GM18858 (cell line): ENCODE data around the gene TMTC2.
"Not testable (repeated sequence)": the region's sequence is repeated elsewhere in the genome, so short reads cannot be mapped to it uniquely, and the experiment has no call there.

Source experiments
- ATAC-seq: cut with Tn5 transposase; IDR thresholded peaks from one replicate; pipeline ENCODE4 v1.9.1; 2021; ENCODE audit not compliant: unreplicated experiment

The TMTC2 gene

DNA sequence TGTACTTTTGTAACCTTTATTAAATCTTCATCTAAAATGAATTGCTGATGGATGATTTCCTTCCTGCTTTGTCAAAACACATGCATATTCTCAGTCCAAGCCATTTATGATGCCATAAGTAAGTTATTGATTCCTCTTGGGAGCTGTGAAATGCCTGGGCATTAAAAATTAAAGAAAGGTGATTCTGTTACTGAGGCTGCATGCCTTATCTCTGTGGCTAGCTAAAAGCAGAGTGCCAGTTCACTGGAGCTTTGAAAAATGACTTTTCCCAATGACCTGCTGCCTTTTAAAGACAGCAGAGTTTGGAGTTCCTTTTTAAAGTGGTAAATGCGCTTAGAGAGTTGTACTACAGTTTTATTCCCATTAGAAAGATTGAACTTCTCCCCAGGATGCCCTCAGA, 152.1 kb downstream of the TMTC2 start:
- ATAC-seq = no peak

DNA sequence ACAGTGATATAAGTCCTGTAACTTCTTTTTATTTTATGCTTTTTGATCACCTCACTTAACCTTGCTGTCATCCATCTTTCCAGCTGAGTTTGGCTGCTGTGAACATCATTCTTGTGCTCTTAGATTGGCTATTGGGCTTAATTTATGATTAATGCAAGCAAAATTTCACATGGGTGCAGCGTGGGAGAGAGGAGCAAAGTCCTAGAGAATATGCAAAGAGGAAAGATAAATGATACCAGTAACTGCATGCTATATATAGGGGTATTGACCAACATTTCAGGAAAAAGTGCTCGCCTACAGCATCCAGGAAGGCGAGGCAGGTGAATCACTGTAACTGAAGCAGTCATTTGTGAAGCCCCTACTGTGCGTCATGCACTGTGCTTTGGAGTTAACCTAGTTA, 153.1 kb downstream of the TMTC2 start:
- no peak for ATAC-seq

DNA sequence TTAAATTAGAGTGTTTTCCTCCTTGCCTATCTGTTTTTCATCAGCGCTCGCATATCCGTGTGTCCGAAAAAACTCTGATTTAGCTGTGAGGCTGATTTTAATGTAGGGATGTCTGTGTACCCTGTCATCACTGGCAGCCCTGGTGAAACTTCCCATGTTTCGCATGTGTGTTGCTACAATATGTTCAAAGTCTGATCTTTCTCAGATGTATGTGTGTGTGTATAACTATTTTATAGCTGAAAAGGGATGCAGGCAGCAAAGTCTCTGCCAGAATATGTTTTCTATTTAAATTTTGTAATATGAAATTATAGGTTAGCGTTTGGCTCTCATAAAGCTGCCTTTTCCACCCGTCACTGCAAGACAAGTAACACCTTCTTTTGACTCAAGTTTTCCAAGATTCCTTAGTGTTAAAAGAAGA, 154.8 kb downstream of the TMTC2 start:
- ATAC-seq = no peak

DNA sequence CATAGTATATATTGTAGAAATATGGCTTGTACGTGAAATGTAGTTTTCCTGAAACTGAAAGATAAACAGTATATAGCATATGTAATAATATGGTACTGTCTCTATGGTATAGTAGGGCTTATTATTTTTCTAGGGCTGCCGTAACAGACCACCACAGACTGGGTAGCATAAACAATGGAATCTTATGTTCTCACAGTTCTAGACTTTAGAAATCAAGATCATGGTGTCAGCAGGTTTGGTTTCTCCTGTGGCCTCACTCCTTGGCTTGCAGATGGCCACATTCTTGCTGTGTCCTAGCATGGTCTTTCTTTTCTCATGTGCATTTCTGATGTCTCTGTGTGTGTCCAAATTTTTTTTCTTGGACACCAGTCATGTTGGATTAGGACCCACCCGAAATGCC, 155.8 kb downstream of the TMTC2 start:
- ATAC-seq = no peak

DNA sequence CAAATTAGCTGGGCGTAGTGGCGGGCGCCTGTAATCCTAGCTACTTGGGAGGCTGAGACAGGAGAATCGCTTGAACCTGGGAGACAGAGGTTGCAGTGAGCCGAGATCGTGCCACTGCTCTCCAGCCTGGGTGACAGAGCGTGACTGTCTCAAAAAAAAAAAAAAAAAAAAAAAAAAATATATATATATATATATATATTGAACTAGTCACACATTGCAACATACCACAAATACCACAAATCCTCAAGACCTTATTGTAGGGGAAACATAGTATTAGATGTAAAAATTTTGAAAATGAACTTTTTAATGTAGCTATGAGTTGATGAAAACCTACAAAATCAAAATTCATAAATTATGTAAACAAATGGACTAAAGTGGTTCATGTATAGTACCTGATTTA, 158.4 kb downstream of the TMTC2 start:
- ATAC-seq = not testable (repeated sequence)

DNA sequence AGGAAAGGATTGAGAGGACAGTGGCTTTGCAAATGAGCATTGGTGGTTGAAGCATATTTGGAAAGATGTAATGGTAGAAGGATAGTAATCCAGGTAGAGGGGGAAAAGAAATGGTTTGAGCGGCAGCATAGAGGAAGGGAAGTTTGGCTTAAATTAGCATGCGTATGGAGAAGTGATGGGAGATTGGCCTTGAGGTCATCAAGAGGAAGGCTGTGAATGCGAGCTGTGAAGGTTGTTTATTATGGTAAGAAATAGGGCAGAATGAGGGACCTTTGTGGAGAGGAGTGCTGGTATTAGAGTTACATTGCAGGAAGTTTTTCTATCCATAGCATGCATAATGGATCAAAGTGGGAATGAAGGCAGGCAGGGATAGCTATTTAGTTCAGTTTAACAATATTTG, 162.1 kb downstream of the TMTC2 start:
- ATAC-seq = no peak

DNA sequence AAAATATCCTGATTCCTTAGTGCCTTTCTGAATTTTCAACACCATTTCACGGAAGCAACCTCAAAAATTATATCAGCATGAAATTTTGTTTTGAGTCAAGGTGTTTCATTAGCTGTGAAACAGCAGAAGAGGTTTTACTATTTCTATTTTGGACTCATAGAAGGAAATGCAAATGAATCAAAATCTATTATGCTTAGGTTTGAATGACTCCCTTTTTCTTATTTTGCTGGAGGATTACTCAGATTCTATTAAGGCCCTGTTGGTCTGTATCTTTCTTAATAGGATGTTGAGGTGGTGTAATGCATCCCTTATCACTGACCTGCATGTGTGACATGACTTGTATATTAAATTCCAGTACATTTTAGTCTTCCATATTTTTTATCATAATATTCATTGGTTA, 165.8 kb downstream of the TMTC2 start:
- peak; percentile 52 for ATAC-seq

DNA sequence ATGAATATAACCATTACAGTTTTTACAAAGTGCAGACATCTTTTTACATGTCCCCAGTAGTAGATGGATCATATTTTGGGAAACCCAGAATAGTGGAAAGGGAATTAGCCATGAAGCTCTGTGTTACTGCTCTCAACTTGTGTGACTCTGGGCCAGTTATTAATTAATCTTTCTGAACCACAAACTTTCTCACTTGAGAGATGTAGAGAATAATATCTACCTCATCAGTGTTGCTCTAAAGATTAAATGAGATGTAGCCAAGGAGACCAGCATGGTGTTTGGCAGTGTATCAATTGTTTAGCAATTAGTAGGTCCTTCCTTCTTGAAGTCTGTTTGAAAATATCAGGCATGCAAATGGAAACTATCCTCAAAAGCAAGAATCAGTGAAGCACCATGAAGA, 169.2 kb downstream of the TMTC2 start:
- ATAC-seq = no peak

DNA sequence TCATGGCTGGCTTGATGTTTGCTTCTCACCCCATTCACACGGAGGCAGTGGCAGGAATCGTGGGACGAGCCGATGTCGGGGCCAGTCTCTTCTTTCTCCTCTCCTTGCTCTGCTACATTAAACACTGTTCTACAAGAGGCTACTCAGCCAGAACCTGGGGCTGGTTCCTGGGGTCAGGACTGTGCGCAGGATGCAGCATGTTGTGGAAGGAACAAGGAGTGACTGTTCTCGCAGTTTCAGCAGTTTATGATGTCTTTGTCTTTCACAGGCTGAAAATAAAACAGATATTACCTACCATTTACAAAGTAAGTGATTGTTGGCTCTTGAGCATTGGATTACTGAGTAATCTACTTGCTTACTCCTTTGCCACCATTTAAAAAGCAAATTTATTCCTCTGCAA, 170.6 kb downstream of the TMTC2 start:
- no peak for ATAC-seq

DNA sequence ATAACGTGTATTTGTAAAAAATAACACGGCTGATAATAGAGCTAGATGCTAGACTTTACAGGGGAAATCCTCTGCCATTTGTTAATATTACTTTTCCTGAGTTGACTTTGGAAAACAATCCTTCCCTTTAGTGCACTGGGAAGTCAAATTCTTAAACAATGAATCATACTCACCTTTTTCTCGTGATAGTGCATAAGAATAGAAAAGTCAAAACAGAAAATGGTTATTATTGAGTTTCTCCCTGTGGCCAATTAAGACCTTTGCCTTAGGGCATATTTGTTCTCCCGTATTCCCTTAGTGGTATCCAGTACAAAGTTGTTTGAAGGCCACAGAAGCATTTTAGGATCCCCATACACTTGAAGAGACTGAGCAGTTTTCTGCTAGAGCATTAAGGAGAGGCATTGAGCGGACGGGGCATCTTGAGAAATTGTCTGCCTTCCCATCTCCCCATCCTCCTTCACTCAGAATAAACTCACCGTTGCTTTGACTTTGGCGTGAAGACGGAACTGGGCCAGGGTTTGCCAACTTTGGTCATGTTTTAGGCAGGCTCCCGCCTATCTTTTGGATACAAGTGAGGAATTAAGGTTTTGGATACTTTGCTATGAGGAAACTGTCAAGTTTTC, 171.3 kb downstream of the TMTC2 start:
- ATAC-seq = no peak

DNA sequence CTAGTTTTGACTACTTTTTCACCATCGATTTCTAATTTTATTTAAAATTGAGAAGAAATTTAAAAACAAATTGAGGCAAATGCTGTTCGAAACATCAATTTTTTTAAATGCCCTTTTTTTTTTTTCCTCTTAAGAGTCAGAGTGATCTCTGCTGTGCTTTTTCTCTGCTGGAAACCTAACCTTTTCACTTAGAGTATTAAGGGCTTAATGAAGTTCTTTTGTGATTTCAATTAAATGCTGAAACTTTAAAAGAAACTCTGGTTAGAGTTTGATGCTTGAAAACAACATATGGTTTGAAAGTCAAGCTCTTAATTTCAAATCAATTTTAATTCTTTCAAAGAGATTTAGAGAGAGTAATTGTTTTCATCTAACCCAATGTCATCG, 171.8 kb downstream of the TMTC2 start:
- ATAC-seq = no peak

DNA sequence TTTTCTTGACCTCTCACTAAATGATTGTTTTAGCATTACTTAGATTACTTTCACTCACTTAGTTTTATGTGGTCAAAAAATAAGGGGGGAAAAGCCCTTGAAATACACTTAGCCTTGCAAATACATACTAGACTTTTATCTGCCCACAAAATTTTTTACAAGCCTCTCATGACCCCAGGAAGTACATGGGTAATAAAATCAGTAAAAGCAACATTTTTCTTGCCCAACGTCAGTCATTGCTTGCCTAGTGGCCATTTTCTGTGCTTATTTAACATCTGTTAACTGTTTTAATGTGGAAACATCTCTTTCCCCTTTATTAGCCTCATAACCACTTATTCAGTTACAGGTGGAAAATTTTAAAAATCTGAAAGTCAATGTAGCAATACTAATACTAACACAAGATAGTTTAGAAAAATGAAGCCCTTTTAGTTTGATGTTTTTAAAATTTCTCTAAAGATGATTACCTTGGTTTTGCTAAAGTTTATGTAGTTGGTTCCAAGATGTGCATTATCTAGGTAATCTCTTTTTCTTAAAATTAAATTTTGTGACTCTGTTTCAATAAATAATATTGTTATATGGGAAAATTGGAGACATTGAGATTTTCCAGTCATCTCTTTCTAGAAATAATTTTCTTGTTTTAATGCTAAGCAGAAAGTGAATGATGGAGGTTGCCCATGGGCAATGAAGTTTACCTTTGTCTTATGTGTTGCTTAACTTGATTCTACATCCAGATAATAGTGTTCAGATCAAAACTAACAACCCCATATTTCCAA, 175.5 kb downstream of the TMTC2 start:
- ATAC-seq = no peak

DNA sequence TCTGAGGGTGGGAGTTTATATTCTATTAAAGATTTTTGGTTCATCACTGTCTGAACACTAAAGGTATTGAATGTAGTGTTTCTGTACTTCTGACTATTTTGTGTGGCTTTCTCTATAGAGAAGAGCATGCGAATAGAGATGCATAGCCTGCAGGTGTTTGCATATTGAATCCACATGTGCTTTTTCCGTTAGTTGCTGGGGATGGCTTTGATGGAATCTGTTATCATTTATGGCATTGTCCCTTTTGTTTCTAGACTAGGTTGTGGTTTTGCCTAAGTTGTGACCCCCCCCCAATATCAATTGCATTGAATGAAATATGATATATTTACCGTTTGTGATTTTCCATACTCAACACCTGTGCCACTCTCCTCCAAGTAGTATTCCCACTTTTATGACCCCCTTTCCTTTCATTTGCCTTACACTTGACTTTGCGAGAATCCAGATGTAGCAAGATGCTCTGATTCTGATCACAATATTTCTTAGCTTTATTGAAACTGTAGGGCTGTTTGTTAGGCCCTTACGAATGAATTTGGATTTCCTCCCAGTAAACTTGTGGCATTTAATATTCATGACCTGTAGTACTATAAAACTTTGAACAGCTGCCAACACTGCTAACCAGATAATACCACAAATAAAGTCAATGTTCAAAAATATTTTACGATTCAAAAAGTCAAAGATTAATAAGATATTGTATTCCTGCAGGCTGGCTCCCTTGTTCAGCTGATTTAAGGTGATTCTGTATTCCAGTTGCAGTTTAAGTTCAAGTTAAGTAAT, 176.4 kb downstream of the TMTC2 start:
- ATAC-seq = no peak

DNA sequence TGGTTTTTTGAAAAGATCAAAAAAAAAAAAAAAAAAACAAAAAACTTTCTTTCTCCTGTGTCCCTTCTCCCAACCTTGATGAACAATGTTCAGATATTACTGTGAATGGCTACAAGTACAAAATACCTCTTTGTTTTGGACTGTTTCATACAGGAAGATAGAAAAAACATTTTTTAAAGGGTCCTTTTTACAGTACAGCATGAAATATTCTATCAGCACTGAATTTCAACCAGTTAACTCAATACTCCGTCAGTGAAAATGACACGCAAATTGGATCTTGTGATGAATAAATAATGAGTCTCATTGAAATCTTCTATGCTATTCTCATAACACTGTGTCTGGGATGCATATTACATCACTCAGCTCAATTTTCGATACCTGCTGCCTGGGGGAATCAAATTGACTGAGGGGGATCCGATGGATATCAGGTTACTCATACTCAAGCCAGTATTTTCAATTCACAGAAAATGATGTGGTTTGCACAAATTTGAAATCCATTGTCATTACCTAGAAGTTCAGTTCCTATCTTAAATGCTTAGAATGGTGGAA, 179.6 kb downstream of the TMTC2 start:
- ATAC-seq = no peak

DNA sequence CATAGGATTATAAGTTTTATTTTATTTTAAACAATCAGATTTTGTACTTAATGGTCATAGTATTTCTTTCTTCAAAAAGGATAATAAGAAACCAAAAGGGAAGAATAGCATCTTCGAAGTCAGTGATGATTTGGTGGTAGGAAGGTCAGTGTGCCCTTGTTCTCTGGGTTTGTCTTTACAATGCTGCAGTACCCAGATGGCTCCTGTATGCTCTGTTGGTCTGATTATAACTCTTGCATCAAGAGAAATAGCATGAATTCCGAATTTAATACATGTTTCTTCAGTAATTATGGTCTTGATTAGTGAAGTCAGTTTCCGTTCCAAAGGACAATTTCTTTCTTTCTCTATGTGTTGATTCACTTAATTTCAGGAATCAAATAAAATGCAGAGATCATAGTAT, 180.2 kb downstream of the TMTC2 start:
- ATAC-seq = no peak

DNA sequence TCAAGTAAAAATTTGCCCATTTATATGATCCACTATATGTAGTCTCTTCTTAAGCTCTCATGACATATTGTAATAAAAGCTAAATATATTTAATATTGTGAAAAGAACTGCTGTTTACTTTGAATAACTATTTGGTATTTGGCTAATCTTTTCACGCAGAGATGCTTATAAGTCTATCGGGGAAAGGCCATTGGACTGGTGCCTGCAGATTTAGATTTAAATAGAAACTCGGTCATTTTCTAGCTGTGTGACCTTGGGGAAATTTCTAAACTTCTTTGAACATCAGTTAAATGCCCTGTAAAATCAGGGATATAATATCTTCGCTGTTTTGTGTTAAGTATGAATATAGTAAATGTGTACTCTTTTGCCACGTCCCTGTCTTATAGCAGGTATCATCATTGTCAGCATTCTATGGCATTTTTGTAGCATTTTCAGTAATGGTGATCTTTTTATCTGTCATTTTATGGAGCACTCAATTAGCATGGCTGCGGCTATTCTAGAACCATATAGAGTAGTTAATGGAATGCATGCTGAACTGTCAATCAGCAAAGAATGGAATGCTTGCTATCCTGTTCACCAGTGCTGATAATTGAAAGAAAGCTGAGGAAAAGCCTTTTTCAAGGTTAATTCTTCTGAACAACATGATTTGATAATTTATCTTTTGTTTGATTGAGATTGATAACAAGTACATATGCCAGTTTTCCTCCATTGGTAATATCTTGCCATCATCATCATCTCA, 181.2 kb downstream of the TMTC2 start:
- ATAC-seq = no peak

DNA sequence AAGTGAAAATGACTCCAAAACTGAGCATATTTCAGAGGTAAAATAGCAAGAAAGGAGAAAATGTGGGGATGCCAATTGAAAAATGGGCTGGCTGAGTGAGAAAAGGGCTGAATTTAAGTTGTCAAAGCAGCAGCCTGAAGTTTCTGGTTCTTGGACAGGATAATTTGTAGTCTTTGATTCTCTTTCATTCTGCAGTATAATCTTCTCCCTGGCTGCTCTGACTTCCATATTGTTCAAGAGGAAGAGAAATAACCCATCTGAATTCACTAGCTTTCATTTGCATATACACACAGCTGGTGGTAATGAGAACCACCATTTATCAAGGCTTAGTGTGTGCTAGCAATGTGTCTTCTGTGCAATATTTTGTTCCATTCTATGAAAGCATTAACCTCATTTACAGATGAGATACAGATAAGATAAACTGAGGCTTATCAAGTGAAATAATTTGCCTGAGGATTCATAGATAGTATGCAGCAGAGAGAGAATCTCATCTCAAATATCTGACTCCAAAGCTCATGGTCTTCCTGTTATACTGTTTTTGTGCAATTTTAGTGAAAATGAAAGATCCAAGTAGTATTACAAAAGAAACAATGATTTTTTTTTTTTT, 184.2 kb downstream of the TMTC2 start:
- peak; percentile 46 for ATAC-seq

DNA sequence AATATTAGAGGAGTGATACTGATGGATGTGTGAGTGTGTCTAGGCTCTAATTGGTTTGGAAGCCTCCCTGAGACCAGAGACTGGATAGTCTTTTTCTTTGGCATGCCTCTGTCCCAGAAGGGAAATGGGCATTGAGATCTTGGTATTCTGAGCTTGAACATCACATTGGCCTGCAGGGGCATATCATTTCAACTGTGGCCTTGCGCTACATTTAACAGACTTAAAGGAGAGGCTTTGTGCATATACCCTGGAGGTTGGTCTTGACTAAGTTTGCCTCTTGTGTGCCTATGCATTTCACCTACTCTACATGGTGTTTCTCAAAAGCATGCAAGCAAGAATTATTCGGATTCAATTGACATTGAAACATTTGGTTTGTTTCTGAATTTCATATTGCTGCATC, 185.4 kb downstream of the TMTC2 start:
- no peak for ATAC-seq

DNA sequence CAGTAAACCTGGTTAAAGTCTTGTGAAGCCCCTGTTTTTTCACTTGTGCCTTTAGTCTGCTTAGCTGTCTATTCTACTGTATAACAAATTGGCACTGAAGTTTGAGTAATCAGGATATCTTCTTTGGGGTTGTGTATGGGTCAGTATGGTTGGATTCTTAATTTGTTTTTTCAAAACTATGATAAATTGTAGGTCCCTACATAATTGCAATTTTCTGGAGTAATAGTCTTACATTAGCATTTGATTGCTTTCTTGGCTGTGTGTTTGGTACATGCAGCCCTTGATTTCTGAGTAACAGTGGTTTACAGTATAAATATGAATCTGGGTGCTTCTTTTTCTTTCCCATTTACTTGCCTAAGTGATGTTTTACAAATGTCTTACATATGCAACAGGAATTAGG, 186.6 kb downstream of the TMTC2 start:
- ATAC-seq = no peak

DNA sequence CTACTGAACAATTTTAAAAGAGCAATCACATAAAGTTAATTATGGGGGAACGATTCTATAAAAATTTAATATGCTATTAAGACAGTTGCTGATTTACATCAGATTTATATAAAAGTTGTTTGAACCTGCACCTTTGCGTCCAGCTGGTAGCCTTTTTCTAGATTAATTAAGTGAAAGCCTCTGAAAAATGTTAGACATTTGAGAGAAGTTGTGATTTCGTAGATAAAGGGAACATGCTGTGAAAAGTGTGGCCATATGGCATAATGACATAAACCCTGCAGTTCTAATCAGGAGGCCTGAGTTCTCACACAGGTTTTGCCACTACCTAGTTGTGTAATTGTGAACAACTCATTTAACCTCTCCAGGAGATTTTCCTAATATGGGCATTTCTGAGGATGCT, 187.2 kb downstream of the TMTC2 start:
- no peak for ATAC-seq

DNA sequence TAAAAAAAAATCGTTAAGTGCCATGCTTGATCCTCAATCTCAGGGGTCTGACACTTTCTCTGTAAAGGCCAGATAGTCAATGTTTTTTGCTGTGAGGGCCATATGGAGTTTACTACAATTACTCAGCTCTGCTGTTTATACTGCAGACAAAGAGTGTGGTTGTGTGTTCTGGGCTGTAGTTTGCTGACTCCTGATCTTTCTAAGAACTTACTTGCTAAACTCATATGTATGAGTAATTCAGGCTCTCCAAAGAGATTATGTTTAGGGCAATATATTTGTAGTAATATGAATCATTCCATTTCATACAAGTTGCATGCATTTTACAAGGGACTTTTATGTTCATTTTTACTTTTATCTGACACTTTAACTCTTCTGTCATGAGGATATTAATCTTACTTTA, 188.2 kb downstream of the TMTC2 start:
- ATAC-seq = no peak
